Endodermal cell (in vitro differentiated cells): ENCODE measurements around the gene ZDHHC18. TPM values are rescaled to one million over a fixed set of nuclear protein-coding genes. Genes with fewer than 3 reads are reported as not detected.

Experiments used
- DNase-seq: peaks from one replicate; pipeline ENCODE4 v3.0.0-alpha.2; 2017
- H3K27ac ChIP-seq: 2 replicates; pipeline ENCODE4 v1.5.1; 2013; ENCODE audit warnings: mild to moderate bottlenecking, low read depth, low read length, moderate library complexity
- H3K27me3 ChIP-seq: 2 replicates; pipeline ENCODE4 v1.6.1; 2013; ENCODE audit warnings: mild to moderate bottlenecking, low read length, moderate library complexity; ENCODE audit not compliant: insufficient read depth, control insufficient read depth, poor library complexity, severe bottlenecking
- H3K36me3 ChIP-seq: 2 replicates; pipeline ENCODE4 v1.7.0; 2013; ENCODE audit warnings: mild to moderate bottlenecking, low read length, moderate library complexity; ENCODE audit not compliant: control insufficient read depth, insufficient read depth
- H3K4me1 ChIP-seq: one replicate; pipeline ENCODE4 v1.7.0; 2013; ENCODE audit warnings: low read length; ENCODE audit not compliant: control insufficient read depth, insufficient read depth
- H3K4me3 ChIP-seq: 2 replicates; pipeline ENCODE4 v1.5.1; 2013; ENCODE audit warnings: mild to moderate bottlenecking, low read length, moderate library complexity
- H3K9ac ChIP-seq: 2 replicates; pipeline ENCODE4 v1.6.1; 2013; ENCODE audit warnings: mild to moderate bottlenecking, low read length, moderate library complexity; ENCODE audit not compliant: poor library complexity, severe bottlenecking; ENCODE audit errors: extremely low read depth
- H3K9me3 ChIP-seq: 2 replicates; pipeline ENCODE4 v1.6.1; 2013; ENCODE audit warnings: mild to moderate bottlenecking, low read length, moderate library complexity; ENCODE audit not compliant: control insufficient read depth
- H3K27ac Mint-ChIP-seq: 2 replicates; pipeline ENCODE4 v1.8.0; 2020; ENCODE audit warnings: mixed read lengths
- H3K27me3 Mint-ChIP-seq: 2 replicates; pipeline ENCODE4 v1.8.0; 2021; ENCODE audit warnings: mild to moderate bottlenecking, mixed read lengths; ENCODE audit not compliant: insufficient read depth
- H3K36me3 Mint-ChIP-seq: 2 replicates; pipeline ENCODE4 v1.8.0; 2020; ENCODE audit warnings: low read depth, mixed read lengths
- H3K4me1 Mint-ChIP-seq: 2 replicates; pipeline ENCODE4 v1.8.0; 2020; ENCODE audit warnings: mixed read lengths
- H3K4me3 Mint-ChIP-seq: 2 replicates; pipeline ENCODE4 v1.8.0; 2020; ENCODE audit warnings: mild to moderate bottlenecking, moderate library complexity, mixed read lengths
- H3K9me3 Mint-ChIP-seq: 2 replicates; pipeline ENCODE4 v1.8.0; 2020; ENCODE audit warnings: mild to moderate bottlenecking, mixed read lengths
- CTCF ChIP-seq: fragments of 200-600 bp; sonication (generic); conservative IDR thresholded peaks from 2 replicates; pipeline ENCODE4 v1.5.0; 2021; ENCODE audit warnings: antibody characterized with exemption, mild to moderate bottlenecking
- WGBS, 2 experiments: methylation state at CpG; one replicate each; pipeline versions ENCODE4 v1.1.5 to v1.1.7; 2013; ENCODE audit warnings: missing lambda C conversion rate in 2 of 2, mixed read lengths in 1 of 2; ENCODE audit not compliant: insufficient coverage in 1 of 2, insufficient read length in 1 of 2; 5-methylcytosine and 5-hydroxymethylcytosine counted together
- total RNA-seq, 2 donors: library from RNA; stranded (reverse); fragmentation: NEBNext Ultra II Directional in 1 of 2; extraction: Animal tissue kit (Norgen Biotek cat#: 25700) in 1 of 2; gene quantifications; 2 replicates in 1 of 2; 3 replicates in 1 of 2; pipeline ENCODE4 v1.2.1, GENCODE V29; 2021

The ZDHHC18 gene
- total RNA-seq, 2 donors from 2014 or later, result 39.7 to 42.4 TPM

GRCh38 chr1:26789931-26790330 lies 36.6 kb upstream of the ZDHHC18 start:
- Mint-ChIP-seq H3K4me1 (peaks cover 56% of the 10 kb centered on the region), H3K27ac (no peak overlapping the region), H3K9me3 (no peaks in the 10 kb centered on the region), H3K4me3 (no peak overlapping the region), H3K36me3 (peaks cover 14% of the 10 kb centered on the region), H3K27me3 (no peaks in the 10 kb centered on the region)
- H3K27me3 ChIP-seq, result no peaks in the 10 kb centered on the region
- no peak overlapping the region for H3K27ac ChIP-seq
- no peak overlapping the region for H3K9ac ChIP-seq
- TF ChIP-seq CTCF, result no peak
- peaks cover 11% of the 10 kb centered on the region for H3K36me3 ChIP-seq
- DNase-seq, result no peak
- peaks cover 29% of the 10 kb centered on the region for H3K4me1 ChIP-seq
- no peaks in the 10 kb centered on the region for H3K9me3 ChIP-seq
- no peak overlapping the region for H3K4me3 ChIP-seq
- WGBS, 2 experiments, result 92 to 94% methylated on average over 3 to 4 of the region's 4 CpGs

GRCh38 chr1:26790551-26790953 lies 35.9 kb upstream of the ZDHHC18 start:
- no peak for TF ChIP-seq CTCF
- H3K27ac ChIP-seq, result no peak overlapping the region
- peaks cover 17% of the 10 kb centered on the region for H3K36me3 Mint-ChIP-seq
- no peak for DNase-seq
- H3K9me3 ChIP-seq, result no peaks in the 10 kb centered on the region
- no peak overlapping the region for H3K4me3 Mint-ChIP-seq
- H3K9me3 Mint-ChIP-seq, result no peaks in the 10 kb centered on the region
- no peaks in the 10 kb centered on the region for H3K27me3 ChIP-seq
- peaks cover 14% of the 10 kb centered on the region for H3K36me3 ChIP-seq
- no peak overlapping the region for H3K9ac ChIP-seq
- no peaks in the 10 kb centered on the region for H3K27me3 Mint-ChIP-seq
- peaks cover 29% of the 10 kb centered on the region for H3K4me1 ChIP-seq
- peaks cover 53% of the 10 kb centered on the region for H3K4me1 Mint-ChIP-seq
- no peak overlapping the region for H3K4me3 ChIP-seq
- H3K27ac Mint-ChIP-seq, result no peak overlapping the region
- WGBS, 2 experiments, result 85 to 91% methylated on average over 4 to 5 of the region's 5 CpGs

GRCh38 chr1:26791148-26791547 lies 35.3 kb upstream of the ZDHHC18 start:
- no peaks in the 10 kb centered on the region for H3K27me3 ChIP-seq
- DNase-seq, result no peak
- H3K4me3 Mint-ChIP-seq, result no peak overlapping the region
- H3K27me3 Mint-ChIP-seq, result no peaks in the 10 kb centered on the region
- no peak for TF ChIP-seq CTCF
- H3K36me3 ChIP-seq, result peaks cover 14% of the 10 kb centered on the region
- H3K27ac Mint-ChIP-seq, result no peak overlapping the region
- WGBS, 2 experiments, result 79 to 91% methylated on average over 4 to 6 of the region's 6 CpGs
- no peaks in the 10 kb centered on the region for H3K9me3 ChIP-seq
- peaks cover 17% of the 10 kb centered on the region for H3K36me3 Mint-ChIP-seq
- peak overlapping the region; percentile 47 for H3K4me3 ChIP-seq
- no peak overlapping the region for H3K9ac ChIP-seq
- H3K4me1 Mint-ChIP-seq, result peaks cover 48% of the 10 kb centered on the region
- H3K27ac ChIP-seq, result no peak overlapping the region
- H3K9me3 Mint-ChIP-seq, result no peaks in the 10 kb centered on the region
- peaks cover 25% of the 10 kb centered on the region for H3K4me1 ChIP-seq
